ENCODE data around the gene TCF21. TPM values are rescaled to one million over a fixed set of nuclear protein-coding genes. Genes with fewer than 3 reads are reported as not detected.
"Not testable (repeated sequence)": the region's sequence is repeated elsewhere in the genome, so short reads cannot be mapped to it uniquely, and the experiment has no call there.

TCF21 gene
- total and polyA plus RNA-seq, 11 donors = 1.8 to 9.5 (median 3.9) TPM

- H3K27me3 ChIP-seq = peaks cover 7 to 64% (median 38%) of the 10 kb centered on the region in 9 donors
- peak overlapping the region in 1 of 12 donors; percentile 42 for H3K4me3 ChIP-seq
- DNase-seq (no peak), ATAC-seq (no peak)
- no peak overlapping the region for H3K27ac ChIP-seq
- 12 to 21% (median 14%) methylated on average over 3 of the region's 3 CpGs for WGBS, 4 donors
- H3K4me1 ChIP-seq = peaks cover 0 to 8% (median 0%) of the 10 kb centered on the region in 12 donors
- peaks cover 0 to 18% (median 0%) of the 10 kb centered on the region in 12 donors for H3K9me3 ChIP-seq
- H3K36me3 ChIP-seq = no peaks in the 10 kb centered on the region
- intact Hi-C loops (cut with DNase I) = no loop called here
- TF ChIP-seq POLR2A (IDR thresholded peaks at IDR 0.05) = no peak
- TF ChIP-seq, protein P1, sequence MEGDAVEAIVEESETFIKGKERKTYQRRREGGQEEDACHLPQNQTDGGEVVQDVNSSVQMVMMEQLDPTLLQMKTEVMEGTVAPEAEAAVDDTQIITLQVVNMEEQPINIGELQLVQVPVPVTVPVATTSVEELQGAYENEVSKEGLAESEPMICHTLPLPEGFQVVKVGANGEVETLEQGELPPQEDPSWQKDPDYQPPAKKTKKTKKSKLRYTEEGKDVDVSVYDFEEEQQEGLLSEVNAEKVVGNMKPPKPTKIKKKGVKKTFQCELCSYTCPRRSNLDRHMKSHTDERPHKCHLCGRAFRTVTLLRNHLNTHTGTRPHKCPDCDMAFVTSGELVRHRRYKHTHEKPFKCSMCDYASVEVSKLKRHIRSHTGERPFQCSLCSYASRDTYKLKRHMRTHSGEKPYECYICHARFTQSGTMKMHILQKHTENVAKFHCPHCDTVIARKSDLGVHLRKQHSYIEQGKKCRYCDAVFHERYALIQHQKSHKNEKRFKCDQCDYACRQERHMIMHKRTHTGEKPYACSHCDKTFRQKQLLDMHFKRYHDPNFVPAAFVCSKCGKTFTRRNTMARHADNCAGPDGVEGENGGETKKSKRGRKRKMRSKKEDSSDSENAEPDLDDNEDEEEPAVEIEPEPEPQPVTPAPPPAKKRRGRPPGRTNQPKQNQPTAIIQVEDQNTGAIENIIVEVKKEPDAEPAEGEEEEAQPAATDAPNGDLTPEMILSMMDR (IDR thresholded peaks at IDR 0.05) = no peak
Observed at GRCh38 chr6:133855991-133856370, 32.9 kb upstream of the TCF21 start.

- no peak for DNase-seq
- TF ChIP-seq, protein P1 (IDR thresholded peaks at IDR 0.05) = no peak
- TF ChIP-seq POLR2A (IDR thresholded peaks at IDR 0.05) = no peak
- Histone ChIP-seq H3K27me3 (peaks cover 7 to 64% (median 33%) of the 10 kb centered on the region in 9 donors), H3K36me3 (no peaks in the 10 kb centered on the region), H3K4me3 (no peak overlapping the region), H3K27ac (no peak overlapping the region), H3K4me1 (peaks cover 0 to 8% (median 0%) of the 10 kb centered on the region in 12 donors), H3K9me3 (peaks cover 0 to 27% (median 4%) of the 10 kb centered on the region in 12 donors)
- intact Hi-C loops (cut with DNase I) = no loop called here
- no peak for ATAC-seq
- 81 to 86% (median 82%) methylated on average over 2 of the region's 2 CpGs for WGBS, 4 donors
Observed at GRCh38 chr6:133856911-133857310, 32.0 kb upstream of the TCF21 start.

DNA sequence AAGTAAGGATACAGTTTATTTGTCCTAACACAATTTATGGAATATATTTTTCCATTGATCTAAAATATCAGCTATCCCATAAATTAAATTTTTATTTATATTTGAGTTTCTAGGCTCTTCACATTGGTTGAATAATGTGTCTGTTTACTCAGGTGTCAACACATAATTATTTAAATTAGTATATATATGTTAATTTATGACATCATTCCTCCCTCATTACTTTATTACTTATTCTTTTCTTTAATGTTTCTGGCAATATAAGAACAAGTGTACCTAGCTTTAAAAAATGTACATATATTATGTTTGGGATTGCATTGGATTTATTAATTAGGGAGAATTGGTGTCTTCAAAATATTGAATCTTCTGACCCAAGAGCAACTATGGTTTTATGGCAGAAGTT, 31.2 kb upstream of the TCF21 start:
- intact Hi-C loops (cut with DNase I) = no loop called here
- Histone ChIP-seq H3K27ac (no peak overlapping the region), H3K4me1 (peaks cover 0 to 8% (median 0%) of the 10 kb centered on the region in 12 donors), H3K36me3 (no peaks in the 10 kb centered on the region), H3K4me3 (no peak overlapping the region), H3K9me3 (peaks cover 0 to 35% (median 10%) of the 10 kb centered on the region in 12 donors), H3K27me3 (peaks cover 7 to 64% (median 33%) of the 10 kb centered on the region in 9 donors)
- no peak for ATAC-seq
- DNase-seq = no peak
- no peak for TF ChIP-seq POLR2A (IDR thresholded peaks at IDR 0.05)
- TF ChIP-seq, protein P1 (IDR thresholded peaks at IDR 0.05) = no peak

- H3K9me3 ChIP-seq = peaks cover 0 to 57% (median 22%) of the 10 kb centered on the region in 12 donors
- 59 to 74% (median 70%) methylated on average over 2 of the region's 2 CpGs for WGBS, 4 donors
Observed at GRCh38 chr6:133861337-133861736, 27.6 kb upstream of the TCF21 start.

GRCh38 chr6:133863228-133863627, 25.7 kb upstream of the TCF21 start:
- H3K27ac ChIP-seq = no peak overlapping the region
- peaks cover 0 to 57% (median 22%) of the 10 kb centered on the region in 12 donors for H3K9me3 ChIP-seq

More at GRCh38 chr6:133861337-133861736, 27.6 kb upstream of the TCF21 start:
- H3K36me3 ChIP-seq, H3K4me1 ChIP-seq, ATAC-seq, H3K4me3 ChIP-seq, DNase-seq, H3K27ac ChIP-seq: not testable (repeated sequence)
- H3K27me3 ChIP-seq = peaks cover 0 to 31% (median 9%) of the 10 kb centered on the region in 9 donors
- intact Hi-C loops (cut with DNase I) = loop anchor here in 1 of 10 donors (10.0 kb wide), 1 partner anchor 1323 kb away; the partner anchor contains the start of gene MYB

More at GRCh38 chr6:133863228-133863627, 25.7 kb upstream of the TCF21 start:
- Histone ChIP-seq H3K27me3 (peaks cover 0 to 12% (median 0%) of the 10 kb centered on the region in 9 donors), H3K36me3 (no peaks in the 10 kb centered on the region), H3K4me3 (no peak overlapping the region), H3K4me1 (no peaks in the 10 kb centered on the region)
- TF ChIP-seq, protein P1 (IDR thresholded peaks at IDR 0.05) = no peak
- no peak for TF ChIP-seq POLR2A (IDR thresholded peaks at IDR 0.05)
- ATAC-seq (no peak), DNase-seq (no peak)
- intact Hi-C loops (cut with DNase I) = loop anchor here in 1 of 10 donors (10.0 kb wide), 1 partner anchor 1322 kb away; the partner anchor contains the start of gene MYB
- WGBS, 4 donors = 77 to 88% (median 85%) methylated on average over 1 of the region's 1 CpG
